ENCODE results near the gene RABGAP1.

GRCh38 chr9:122897969-122898368, 42.9 kb upstream of the RABGAP1 start:
- no peak for TF ChIP-seq POLR2AphosphoS5 (IDR thresholded peaks at IDR 0.05; ENCODE audit: low read depth, low read length)
- no peak for TF ChIP-seq POLR2A (IDR thresholded peaks at IDR 0.05; ENCODE audit: low read depth, low read length)
- TF ChIP-seq SPI1 (IDR thresholded peaks at IDR 0.05; ENCODE audit: low read depth, low read length): no peak
- no peak for TF ChIP-seq POU2F2 (IDR thresholded peaks at IDR 0.05; ENCODE audit: low read depth, low read length)
- TF ChIP-seq TAF1 (IDR thresholded peaks at IDR 0.05; ENCODE audit: low read depth, low read length): no peak

All from GM12891 (cell line).